CD4-positive, alpha-beta T cell treated with Interleukin-17A for 4 hours (primary cell): Measurements from ENCODE around the gene SPINT1.

ENCODE experiments used
- DNase-seq: peaks from one replicate; pipeline ENCODE4 v3.0.0-alpha.2; 2020; ENCODE audit warnings: mixed read lengths

The SPINT1 gene

DNA sequence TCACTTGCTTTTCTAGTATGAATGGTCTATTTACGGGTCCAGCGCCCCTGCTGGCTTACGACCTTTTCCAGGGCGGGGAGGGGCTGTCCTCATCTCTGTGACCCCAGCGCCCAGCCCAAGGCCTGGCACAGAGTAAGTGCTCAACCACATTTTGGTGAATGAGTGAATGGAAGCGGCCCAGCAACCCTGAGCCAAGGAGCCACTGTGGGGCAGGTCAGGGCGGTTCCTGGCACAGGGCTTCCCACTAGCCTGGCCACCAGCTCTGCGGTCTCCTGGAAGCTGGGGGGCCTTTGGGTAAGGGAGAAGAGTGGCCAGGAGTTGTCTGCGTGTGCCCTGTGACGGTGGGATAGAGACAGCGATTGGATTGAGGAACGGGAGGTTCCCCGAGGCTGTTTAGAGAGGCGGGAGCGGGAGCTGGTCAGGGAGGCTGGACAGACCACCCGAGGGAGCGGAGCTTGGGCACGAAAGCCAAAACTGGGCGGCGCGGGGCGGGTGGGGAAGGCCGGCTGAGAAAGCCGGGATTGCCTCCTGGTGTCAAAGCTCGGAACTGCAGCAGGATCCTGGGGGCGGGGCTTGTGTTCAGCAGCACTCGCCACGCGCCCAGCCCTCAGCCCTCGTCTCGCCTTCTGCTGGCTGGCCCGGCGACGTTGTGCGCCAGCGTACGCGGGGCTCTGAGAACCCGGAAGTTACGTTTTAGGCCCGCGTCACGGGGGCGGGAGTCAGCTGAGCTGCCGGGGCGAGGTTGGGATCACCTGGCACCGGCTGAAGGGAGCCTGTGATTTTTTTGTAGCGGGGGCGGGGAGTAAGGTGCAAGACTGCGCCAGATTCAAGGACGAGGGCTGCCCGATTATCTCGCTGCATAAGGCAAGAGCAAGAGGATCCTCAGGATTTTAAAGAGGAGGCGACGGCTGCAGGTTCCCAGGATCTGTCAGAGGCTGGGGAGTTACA is 50.2 kb downstream of the SPINT1 start, which contains the start of gene VPS18:
VPS18 (plus strand) TSS at position 718 of the 948 bp plus-strand sequence. CDS start 319 bp downstream, outside the sequence.
- peak; percentile 99 for DNase-seq

DNA sequence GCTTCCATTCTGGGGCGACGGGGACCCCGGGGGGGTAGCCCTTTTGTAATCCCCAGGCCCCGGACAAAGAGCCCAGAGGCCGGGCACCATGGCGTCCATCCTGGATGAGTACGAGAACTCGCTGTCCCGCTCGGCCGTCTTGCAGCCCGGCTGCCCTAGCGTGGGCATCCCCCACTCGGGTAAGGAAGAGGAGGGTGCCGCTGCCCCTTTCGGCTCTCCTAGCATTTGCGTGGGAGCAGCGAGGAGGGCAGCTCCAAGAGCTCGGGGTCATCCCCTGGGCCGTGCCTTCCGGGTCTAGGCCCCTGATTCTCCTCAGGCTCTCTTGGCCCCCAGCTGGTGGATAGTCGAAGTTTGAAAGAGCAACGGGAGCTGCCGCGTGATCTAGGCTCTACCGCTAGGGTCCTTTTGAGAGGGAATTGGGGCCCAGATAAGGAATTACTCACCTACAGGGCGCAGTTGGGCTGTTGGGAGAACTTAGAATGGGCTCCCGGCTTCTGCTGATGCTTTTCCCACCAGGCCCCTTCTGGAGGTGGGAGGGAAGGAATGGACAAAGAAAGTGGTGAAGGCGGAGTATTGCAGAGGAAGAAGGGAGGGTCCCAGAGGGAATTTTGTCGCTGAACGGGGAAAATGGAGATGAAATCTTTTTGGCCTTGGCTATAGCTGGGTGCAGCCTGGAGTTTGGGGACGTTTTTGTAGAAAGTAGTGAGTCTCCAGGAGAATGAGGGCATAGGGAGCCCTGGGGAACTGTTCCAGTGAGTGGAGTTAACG is 51.0 kb downstream of the SPINT1 start:
- DNase-seq = peak; percentile 61

DNA sequence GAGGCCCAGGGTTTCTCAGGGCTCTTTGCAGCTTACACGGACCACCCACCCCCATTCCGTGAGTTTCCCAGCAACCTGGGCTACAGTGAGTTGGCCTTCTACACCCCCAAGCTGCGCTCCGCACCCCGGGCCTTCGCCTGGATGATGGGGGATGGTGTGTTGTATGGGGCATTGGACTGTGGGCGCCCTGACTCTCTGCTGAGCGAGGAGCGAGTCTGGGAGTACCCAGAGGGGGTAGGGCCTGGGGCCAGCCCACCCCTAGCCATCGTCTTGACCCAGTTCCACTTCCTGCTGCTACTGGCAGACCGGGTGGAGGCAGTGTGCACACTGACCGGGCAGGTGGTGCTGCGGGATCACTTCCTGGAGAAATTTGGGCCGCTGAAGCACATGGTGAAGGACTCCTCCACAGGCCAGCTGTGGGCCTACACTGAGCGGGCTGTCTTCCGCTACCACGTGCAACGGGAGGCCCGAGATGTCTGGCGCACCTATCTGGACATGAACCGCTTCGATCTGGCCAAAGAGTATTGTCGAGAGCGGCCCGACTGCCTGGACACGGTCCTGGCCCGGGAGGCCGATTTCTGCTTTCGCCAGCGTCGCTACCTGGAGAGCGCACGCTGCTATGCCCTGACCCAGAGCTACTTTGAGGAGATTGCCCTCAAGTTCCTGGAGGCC is 55.8 kb downstream of the SPINT1 start:
- DNase-seq = no peak

DNA sequence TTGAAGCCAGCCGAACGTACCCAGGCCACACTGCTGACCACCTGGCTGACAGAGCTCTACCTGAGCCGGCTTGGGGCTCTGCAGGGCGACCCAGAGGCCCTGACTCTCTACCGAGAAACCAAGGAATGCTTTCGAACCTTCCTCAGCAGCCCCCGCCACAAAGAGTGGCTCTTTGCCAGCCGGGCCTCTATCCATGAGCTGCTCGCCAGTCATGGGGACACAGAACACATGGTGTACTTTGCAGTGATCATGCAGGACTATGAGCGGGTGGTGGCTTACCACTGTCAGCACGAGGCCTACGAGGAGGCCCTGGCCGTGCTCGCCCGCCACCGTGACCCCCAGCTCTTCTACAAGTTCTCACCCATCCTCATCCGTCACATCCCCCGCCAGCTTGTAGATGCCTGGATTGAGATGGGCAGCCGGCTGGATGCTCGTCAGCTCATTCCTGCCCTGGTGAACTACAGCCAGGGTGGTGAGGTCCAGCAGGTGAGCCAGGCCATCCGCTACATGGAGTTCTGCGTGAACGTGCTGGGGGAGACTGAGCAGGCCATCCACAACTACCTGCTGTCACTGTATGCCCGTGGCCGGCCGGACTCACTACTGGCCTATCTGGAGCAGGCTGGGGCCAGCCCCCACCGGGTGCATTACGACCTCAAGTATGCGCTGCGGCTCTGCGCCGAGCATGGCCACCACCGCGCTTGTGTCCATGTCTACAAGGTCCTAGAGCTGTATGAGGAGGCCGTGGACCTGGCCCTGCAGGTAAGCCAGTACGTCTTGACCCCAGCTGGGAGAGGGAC is 56.6 kb downstream of the SPINT1 start:
- DNase-seq = no peak

DNA sequence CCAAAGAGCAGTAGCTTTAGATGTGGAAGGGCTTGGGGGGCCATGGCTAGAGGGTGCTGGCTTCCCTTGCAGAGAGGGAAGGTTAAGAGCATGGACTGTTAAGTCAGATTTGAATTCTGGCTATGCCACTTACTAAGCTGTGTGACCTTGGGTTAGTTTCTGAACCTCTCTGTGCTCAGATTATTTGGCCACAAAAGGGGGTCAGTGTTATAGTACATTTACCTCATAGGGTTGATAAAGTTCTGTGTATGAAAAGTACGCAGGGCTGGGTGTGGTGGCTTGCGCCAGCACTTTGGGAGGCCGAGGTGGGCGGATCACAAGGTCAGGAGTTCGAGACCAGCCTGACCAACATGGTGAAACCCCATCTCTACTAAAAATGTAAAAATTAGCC is 57.2 kb downstream of the SPINT1 start:
- no peak for DNase-seq

DNA sequence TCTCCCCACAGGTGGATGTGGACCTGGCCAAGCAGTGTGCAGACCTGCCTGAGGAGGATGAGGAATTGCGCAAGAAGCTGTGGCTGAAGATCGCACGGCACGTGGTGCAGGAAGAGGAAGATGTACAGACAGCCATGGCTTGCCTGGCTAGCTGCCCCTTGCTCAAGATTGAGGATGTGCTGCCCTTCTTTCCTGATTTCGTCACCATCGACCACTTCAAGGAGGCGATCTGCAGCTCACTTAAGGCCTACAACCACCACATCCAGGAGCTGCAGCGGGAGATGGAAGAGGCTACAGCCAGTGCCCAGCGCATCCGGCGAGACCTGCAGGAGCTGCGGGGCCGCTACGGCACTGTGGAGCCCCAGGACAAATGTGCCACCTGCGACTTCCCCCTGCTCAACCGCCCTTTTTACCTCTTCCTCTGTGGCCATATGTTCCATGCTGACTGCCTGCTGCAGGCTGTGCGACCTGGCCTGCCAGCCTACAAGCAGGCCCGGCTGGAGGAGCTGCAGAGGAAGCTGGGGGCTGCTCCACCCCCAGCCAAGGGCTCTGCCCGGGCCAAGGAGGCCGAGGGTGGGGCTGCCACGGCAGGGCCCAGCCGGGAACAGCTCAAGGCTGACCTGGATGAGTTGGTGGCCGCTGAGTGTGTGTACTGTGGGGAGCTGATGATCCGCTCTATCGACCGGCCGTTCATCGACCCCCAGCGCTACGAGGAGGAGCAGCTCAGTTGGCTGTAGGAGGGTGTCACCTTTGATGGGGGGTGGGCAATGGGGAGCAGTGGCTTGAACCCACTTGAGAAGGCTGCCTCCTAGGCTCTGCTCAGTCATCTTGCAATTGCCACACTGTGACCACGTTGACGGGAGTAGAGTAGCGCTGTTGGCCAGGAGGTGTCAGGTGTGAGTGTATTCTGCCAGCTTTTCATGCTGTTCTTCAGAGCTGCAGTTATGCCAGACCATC is 59.0 kb downstream of the SPINT1 start:
- DNase-seq = no peak

DNA sequence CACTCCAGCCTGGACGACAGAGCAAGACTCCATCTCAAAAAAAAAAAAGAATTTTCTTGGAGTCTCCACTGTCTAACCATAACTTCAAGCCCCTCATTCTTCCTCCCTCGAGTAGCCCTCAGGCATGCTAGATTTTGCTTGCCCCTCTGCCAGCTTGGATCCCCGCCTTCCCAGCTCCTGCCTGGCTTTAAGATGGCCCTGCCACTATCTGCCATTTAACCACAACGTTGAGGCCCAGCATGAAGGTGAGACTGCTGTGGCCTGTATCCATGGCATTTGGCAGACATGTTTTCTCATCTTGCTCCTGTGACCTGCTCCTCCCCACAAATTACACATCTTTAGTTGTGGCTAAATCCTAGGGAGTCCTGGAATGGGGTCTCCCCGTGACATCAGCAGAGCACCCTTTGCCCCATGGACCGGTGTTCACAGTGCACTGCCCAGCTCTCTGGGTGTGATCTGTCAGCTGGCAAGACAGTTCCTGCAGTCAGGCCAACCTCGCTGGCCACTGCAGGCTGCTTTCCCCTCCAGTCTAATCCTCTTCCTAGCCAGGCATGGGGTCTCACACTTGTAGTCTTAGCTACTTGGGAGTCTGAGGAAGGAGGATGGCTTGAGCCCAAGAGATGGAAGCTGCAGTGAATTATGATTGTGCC is 60.8 kb downstream of the SPINT1 start:
- DNase-seq = no peak

DNA sequence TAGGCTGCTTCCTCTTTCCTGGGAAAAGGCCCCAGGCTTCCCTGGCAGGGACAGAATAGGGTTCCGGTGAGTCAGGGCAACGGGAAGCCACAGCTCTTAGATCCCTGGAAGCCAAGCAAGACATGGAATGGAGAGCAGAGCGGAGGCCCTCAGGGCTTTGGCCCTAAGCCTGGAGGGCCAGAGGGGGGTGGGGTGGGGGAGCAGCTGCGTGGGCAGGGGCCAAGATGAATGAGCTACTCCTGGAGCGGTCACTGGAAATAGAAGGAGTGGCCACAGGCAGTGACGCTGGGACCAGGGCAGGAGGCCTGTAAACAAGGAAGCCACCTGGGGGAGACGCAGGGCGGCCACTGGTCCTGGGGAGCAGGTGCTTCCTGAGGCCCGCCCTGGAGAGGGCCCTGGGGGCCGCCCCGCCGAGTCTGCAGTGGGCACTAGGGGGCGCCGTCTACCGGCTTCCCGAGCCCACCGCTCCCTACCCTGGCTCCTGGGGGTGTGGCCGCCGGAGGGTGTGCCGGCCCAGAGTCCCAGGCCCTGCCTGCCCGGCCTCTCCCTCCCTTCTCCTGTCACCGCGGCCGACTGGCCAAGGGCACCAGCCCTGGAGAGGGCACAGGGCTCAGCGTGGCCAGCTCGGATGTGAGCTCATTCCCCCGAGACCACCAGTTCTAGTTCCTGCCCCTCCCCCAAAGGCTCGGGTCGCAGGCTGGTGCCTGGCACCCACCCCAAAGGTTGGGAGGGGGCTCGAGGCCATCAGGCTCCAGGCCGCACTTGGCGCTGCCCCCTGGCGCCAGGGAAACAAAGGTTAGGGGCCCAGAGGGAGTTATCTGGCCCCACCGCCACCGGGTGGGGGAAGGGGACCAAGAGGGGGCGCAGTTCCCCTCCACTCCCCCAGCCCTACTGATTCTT is 62.5 kb downstream of the SPINT1 start:
- DNase-seq = peak; percentile 82

DNA sequence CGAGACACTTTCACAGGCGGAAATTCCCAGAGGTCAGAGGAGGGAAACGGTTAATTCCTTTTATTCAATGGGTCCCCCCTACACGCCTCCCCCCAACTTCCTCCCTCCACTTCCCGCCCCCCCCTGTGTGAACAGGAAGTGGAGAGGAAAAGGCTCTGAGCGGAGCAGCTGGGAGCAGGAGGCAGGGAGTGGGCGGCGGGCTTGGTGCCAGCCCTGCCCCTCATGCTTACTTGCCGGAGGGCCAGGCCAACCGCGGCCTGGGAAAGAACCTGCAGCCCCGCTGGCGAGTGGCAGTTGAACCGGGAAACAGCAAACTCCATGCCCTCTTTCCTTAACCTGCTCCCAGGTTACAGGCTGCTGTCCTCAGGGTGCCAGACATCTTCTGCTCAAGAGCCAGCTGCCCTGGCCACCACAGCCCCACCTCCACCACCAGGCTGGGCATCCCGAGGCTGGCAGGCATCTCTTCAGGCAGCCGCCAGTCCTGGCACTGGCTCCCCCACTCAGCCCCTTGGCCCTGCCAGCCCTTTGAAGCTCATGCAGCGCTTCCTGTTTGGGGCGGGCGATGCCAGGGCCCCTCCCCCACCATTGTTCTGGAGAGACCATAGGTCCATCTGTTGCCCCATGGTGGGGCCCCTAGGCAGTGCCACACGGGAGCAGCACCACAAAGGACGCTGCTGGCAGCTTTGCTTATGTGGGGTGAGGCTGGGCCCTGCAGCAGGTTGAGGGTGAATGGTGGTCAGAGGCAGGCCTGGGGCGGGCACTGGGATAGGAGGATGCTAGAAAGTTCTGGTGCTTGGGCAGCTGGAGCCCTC is 63.3 kb downstream of the SPINT1 start:
- peak; percentile 76 for DNase-seq
